Measurements from ENCODE around the gene C15orf39. TPM values are rescaled to one million over a fixed set of nuclear protein-coding genes. Genes with fewer than 3 reads are reported as not detected.
"Not testable (repeated sequence)": the region's sequence is repeated elsewhere in the genome, so short reads cannot be mapped to it uniquely, and the experiment has no call there.

C15orf39 gene
- total RNA-seq, 3 donors from 2014 or later: 22.2 to 32.5 (median 24.2) TPM

DNA sequence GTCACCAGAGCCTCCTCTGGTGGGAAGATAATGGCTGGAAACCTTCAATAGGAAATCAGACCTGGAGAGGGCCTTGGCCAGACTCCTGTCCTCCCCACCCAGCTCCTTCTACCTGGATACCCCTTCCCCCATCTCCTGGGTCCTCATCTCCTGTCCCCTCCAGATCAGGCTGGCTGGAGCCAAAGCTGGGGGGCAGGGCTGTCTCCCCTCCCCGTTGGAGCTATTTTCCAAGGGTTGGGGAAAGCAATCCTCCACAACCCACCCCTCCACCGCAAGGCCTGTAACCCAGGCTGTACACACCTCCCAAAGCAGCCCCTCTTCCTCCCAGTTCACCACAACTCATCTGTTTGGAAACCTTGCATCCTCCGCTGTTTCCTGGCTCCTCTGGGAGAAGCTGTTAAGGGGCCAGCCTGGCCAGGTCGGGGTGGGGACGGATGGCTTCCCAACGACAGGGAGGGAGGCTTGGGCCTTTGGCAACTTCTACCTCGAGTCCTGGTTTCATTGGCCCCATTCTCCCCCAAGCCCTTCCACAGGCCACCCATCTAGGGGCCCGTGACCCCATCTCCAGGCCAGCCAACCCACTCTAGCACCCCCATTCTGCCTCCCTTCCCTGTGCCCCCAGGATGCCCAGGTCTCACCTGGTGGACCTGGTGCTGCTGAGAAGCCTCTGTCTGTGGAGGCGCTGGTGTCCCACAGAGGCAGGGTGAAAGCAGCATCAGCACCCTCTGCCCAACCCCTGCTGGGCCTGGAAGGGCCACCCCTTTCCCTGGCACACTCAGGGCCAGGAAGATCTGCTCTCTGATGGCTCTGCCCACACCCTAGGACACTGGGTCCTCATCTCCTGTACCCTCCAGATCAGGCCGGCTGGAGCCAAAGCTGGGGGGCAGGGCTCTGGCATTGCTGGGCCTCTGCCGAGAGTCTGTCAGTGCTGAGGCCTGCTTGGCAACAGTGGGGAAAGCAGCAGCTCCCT lies 34.4 kb downstream of the C15orf39 start:
- Histone ChIP-seq H3K9me3 (no peaks in the 10 kb centered on the region), H3K4me3 (no peak overlapping the region), H3K4me1 (ENCODE audit: low read depth) (no peaks in the 10 kb centered on the region), H3K36me3 (ENCODE audit: low read depth) (no peaks in the 10 kb centered on the region)
- ATAC-seq (no peak), DNase-seq (no peak)
- TF ChIP-seq, protein P1, sequence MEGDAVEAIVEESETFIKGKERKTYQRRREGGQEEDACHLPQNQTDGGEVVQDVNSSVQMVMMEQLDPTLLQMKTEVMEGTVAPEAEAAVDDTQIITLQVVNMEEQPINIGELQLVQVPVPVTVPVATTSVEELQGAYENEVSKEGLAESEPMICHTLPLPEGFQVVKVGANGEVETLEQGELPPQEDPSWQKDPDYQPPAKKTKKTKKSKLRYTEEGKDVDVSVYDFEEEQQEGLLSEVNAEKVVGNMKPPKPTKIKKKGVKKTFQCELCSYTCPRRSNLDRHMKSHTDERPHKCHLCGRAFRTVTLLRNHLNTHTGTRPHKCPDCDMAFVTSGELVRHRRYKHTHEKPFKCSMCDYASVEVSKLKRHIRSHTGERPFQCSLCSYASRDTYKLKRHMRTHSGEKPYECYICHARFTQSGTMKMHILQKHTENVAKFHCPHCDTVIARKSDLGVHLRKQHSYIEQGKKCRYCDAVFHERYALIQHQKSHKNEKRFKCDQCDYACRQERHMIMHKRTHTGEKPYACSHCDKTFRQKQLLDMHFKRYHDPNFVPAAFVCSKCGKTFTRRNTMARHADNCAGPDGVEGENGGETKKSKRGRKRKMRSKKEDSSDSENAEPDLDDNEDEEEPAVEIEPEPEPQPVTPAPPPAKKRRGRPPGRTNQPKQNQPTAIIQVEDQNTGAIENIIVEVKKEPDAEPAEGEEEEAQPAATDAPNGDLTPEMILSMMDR (IDR thresholded peaks at IDR 0.05): no peak
- intact Hi-C loops (cut with DNase I, micrococcal nuclease): no loop called here

DNA sequence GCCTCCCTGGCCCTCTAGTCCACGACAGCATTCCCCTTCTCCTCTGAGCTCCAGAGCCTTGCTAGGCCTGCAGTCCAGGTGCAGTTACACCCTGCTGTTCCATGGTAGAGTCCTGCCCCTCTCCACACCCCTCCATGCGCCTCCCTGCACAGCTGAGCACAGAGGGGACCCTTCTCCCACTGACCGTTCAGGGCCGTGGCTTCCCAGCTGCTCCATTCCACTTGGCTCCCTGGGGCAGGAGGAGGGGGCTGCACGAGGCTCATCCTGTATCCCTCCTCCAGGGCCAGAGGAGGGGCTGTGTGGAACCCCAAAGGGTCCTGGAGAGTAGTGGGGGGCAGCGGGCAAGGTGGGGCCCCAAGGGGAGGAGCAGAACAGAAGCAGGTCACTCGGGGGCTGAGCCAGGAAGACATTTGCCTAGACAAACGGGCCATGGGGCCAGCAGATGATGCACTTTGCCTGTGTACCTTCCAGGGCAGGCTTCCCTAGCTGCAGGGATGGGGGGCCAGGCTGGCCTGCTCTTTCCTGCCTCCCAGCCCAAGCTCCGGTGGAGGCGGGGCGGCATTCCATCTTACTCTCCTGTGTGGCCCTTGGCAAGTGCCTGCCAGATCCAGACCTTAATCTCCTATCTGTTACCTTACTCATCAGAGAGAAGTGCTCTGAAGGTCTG lies 35.8 kb downstream of the C15orf39 start:
- intact Hi-C loops (cut with DNase I, micrococcal nuclease): no loop called here
- Histone ChIP-seq H3K36me3 (ENCODE audit: low read depth) (no peaks in the 10 kb centered on the region), H3K9me3 (no peaks in the 10 kb centered on the region), H3K4me3 (no peak overlapping the region), H3K4me1 (ENCODE audit: low read depth) (no peaks in the 10 kb centered on the region)
- no peak for ATAC-seq
- TF ChIP-seq, protein P1 (IDR thresholded peaks at IDR 0.05): no peak
- DNase-seq: no peak

DNA sequence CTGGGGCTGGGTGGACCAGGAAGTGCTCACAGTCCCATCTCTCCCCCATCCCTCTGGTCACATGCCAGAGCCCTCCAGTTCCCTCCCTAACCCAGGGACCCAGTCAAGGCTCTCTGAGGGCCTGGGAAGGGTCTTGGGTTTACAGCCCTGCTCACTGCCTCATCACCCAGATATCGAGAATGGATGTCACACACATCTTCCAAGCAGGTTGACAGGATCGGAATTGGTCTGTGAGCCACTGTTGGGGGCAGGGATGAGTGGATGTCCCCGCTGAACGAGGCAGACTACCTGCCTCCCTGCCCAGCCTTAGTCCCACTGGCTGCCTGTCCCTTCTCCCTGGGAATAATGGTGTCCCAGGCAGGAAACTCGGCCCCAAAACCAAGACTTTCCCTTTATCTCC lies 36.5 kb downstream of the C15orf39 start:
- Histone ChIP-seq H3K4me3 (no peak overlapping the region), H3K4me1 (ENCODE audit: low read depth) (no peaks in the 10 kb centered on the region), H3K36me3 (ENCODE audit: low read depth) (no peaks in the 10 kb centered on the region), H3K9me3 (no peaks in the 10 kb centered on the region)
- TF ChIP-seq, protein P1 (IDR thresholded peaks at IDR 0.05): no peak
- ATAC-seq (no peak), DNase-seq (no peak)
- intact Hi-C loops (cut with DNase I, micrococcal nuclease): no loop called here

DNA sequence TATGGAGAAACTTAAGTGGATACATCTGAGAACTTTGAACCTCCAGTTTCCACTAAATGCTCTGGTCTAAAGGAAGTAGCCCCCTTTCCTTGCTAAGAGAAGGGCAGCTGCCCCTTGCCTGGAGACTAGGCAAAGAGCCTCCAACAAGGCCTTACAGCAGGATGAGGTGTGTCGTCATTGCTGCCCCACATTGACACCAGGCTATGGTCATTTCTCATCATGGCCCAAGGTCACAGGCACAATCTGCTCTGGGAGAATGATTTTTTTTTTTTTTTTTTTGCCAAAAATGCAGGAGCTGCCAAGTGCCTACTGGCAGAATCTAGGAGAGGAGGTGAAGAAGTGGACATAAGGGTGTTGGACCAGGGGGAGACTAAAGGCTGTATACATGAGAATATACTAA lies 44.1 kb downstream of the C15orf39 start:
- H3K36me3 ChIP-seq (ENCODE audit: low read depth); intact Hi-C loops (cut with DNase I, micrococcal nuclease); H3K4me1 ChIP-seq (ENCODE audit: low read depth); ATAC-seq; H3K9me3 ChIP-seq; H3K4me3 ChIP-seq; DNase-seq: not testable (repeated sequence)

DNA sequence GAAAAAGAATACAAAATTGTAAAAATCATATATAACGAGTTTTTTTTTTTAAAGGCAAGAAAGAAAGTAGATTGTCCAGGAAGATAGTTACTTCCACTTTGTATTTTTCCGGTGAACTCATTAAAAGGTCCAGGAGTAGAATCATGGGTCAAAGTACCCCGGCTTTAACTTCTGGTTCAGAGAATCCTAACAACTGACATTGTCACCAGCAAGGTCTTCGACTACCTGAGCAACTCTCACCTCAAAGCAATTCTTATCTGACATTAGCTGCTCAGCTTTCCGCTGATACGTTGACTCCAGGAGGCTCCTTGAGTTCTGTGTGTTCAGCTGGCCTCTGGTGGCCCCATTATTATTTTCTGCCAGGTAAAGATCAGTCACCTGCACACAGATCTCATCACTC lies 47.3 kb downstream of the C15orf39 start:
- ATAC-seq; H3K9me3 ChIP-seq; H3K4me3 ChIP-seq; intact Hi-C loops (cut with DNase I, micrococcal nuclease); H3K36me3 ChIP-seq (ENCODE audit: low read depth); H3K4me1 ChIP-seq (ENCODE audit: low read depth); DNase-seq: not testable (repeated sequence)

DNA sequence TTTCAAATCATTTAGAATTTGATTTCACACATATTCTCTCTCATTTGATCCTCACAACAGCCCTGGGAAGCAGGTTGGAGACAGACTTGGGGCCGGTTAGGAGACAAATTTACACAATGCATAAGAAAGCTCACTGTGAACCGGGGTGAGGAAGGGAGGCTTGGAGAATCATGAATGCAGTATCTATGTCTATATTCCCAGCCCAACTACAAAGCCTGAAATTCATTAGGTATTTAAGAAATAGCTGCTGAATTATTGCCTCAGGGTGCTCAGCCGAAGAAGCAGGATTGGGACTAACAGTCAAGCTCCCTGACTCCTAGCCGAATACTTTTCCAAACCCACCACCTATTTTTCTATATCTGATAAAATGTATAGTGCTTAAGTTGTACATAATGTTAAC lies 48.0 kb downstream of the C15orf39 start:
- DNase-seq (no peak), ATAC-seq (no peak)
- intact Hi-C loops (cut with DNase I, micrococcal nuclease): no loop called here
- Histone ChIP-seq H3K4me3 (no peak overlapping the region), H3K4me1 (ENCODE audit: low read depth) (no peaks in the 10 kb centered on the region), H3K36me3 (ENCODE audit: low read depth) (no peaks in the 10 kb centered on the region), H3K9me3 (no peaks in the 10 kb centered on the region)
- TF ChIP-seq, protein P1 (IDR thresholded peaks at IDR 0.05): no peak

DNA sequence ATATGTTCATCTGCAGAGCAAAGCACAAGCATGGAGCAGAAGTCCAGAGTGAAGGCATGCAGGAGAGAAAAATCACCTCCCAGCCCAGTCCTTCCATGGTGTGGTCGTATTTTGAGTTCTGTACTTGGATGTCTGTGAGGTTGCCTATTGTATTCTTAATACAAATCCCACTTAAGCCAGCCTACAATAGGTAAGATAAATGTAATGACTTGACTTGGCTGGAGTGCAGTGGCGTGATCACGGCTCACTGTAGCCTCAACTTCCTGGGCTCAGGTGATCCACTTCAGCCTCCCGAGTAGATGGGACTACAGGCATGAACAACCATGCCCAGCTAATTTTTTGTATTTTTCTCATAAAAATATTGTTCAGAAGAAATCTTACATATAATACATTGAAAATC lies 49.7 kb downstream of the C15orf39 start:
- H3K4me3 ChIP-seq; H3K9me3 ChIP-seq; H3K36me3 ChIP-seq (ENCODE audit: low read depth); DNase-seq; ATAC-seq; H3K4me1 ChIP-seq (ENCODE audit: low read depth); intact Hi-C loops (cut with DNase I, micrococcal nuclease): not testable (repeated sequence)

DNA sequence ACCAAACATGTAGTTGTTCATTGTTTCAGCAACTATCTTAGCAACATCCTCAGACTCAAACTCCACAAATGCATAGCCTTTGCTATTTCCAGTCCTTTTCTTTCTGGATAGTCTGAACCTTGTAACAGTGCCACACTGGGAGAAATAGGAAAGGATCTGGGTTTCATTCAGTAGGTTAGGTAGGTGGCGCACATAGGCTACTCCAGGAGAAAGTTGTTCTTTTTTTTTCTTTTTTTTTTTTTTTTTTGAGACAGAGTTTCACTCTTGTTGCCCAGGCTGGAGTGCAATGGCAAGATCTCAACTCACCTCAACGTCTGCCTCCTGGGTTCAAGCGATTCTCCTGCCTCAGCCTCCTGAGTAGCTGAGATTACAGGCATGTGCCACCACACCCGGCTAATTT lies 50.6 kb downstream of the C15orf39 start:
- H3K36me3 ChIP-seq (ENCODE audit: low read depth); H3K4me1 ChIP-seq (ENCODE audit: low read depth); intact Hi-C loops (cut with DNase I, micrococcal nuclease); H3K4me3 ChIP-seq; DNase-seq; ATAC-seq; H3K9me3 ChIP-seq: not testable (repeated sequence)

DNA sequence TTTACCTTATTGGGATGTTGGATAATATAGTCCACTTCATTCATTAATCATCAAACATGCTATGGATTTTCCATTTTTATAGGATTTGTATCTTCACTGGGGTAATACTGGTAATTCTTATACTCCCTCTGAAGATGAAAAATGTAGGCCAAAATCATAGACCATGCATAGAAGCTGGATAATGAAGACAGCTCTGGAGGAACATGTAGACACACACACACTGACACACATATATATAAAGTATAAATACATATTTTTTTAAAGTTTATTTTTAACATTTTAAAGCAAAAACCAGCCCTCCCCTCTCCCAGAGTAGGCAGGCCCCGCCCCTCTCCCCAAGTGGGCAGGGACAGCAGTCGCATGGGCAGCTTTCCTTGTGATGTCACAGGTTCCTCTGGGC lies 56.4 kb downstream of the C15orf39 start, which contains the start of gene GOLGA6C:
Gene GOLGA6C (plus strand): TSS at position 301 of the 400 bp plus-strand sequence. CDS start 265 bp downstream, outside the sequence.
- H3K9me3 ChIP-seq; intact Hi-C loops (cut with DNase I, micrococcal nuclease); H3K36me3 ChIP-seq (ENCODE audit: low read depth); H3K4me3 ChIP-seq; H3K4me1 ChIP-seq (ENCODE audit: low read depth); ATAC-seq; DNase-seq: not testable (repeated sequence)

All from mucosa of descending colon (tissue), 3 donors.